ENCODE results near the gene ARHGAP8.

The ARHGAP8 gene

GRCh38 chr22:44807232-44807631 lies 54.9 kb downstream of the ARHGAP8 start:
- DNase-seq = no peak

GRCh38 chr22:44807915-44808690 lies 55.7 kb downstream of the ARHGAP8 start:
- DNase-seq = no peak

GRCh38 chr22:44809456-44809855 lies 57.1 kb downstream of the ARHGAP8 start:
- DNase-seq = no peak

- DNase-seq = no peak
These were observed 58.8 kb downstream of the ARHGAP8 start for GRCh38 chr22:44811141-44811540.

GRCh38 chr22:44813416-44813815 lies 61.0 kb downstream of the ARHGAP8 start:
- DNase-seq = no peak

GRCh38 chr22:44814266-44815098 lies 62.1 kb downstream of the ARHGAP8 start:
- DNase-seq = no peak

GRCh38 chr22:44815099-44816070 lies 63.0 kb downstream of the ARHGAP8 start:
- DNase-seq = no peak

- DNase-seq = no peak
These were observed 63.8 kb downstream of the ARHGAP8 start for GRCh38 chr22:44816141-44816540.

GRCh38 chr22:44818727-44819126 lies 66.4 kb downstream of the ARHGAP8 start:
- DNase-seq = no peak

GRCh38 chr22:44819966-44820631 lies 67.7 kb downstream of the ARHGAP8 start:
- DNase-seq = no peak

- DNase-seq = no peak
These were observed 69.5 kb downstream of the ARHGAP8 start for GRCh38 chr22:44821741-44822475.

- peak; percentile 51 for DNase-seq
These were observed 70.2 kb downstream of the ARHGAP8 start for GRCh38 chr22:44822534-44822933.

GRCh38 chr22:44823396-44823795 lies 71.0 kb downstream of the ARHGAP8 start:
- DNase-seq = no peak

- no peak for DNase-seq
These were observed 71.4 kb downstream of the ARHGAP8 start for GRCh38 chr22:44823806-44824205.

GRCh38 chr22:44824271-44824670 lies 71.9 kb downstream of the ARHGAP8 start:
- DNase-seq = no peak

- DNase-seq = no peak
These were observed 73.2 kb downstream of the ARHGAP8 start for GRCh38 chr22:44825310-44826150.

- DNase-seq = no peak
These were observed 75.4 kb downstream of the ARHGAP8 start for GRCh38 chr22:44827666-44828190.

- no peak for DNase-seq
These were observed 75.8 kb downstream of the ARHGAP8 start for GRCh38 chr22:44828193-44828592.

- DNase-seq = no peak
These were observed 79.5 kb downstream of the ARHGAP8 start for GRCh38 chr22:44831885-44832284.

- DNase-seq = no peak
These were observed 81.7 kb downstream of the ARHGAP8 start for GRCh38 chr22:44834065-44834464.

Data from NCI-H2227 treated with DMSO at 0.1 percent for 48 hours (cell line).